NB4 (cell line): ENCODE results near the gene SDHAF1.

Experiments
- MYC ChIP-seq: IDR thresholded peaks from 2 replicates; pipeline ENCODE4 v1.6.1; 2011; ENCODE audit warnings: low read depth, low read length
- POLR2A ChIP-seq: IDR thresholded peaks from 2 replicates; pipeline ENCODE4 v1.6.1; 2011; ENCODE audit warnings: mild to moderate bottlenecking; ENCODE audit not compliant: insufficient read length; ENCODE audit errors: extremely low read depth
- TF ChIP-seq, protein P1 (sequence below): IDR thresholded peaks from one replicate; pipeline ENCODE4 v1.5.1; 2012; ENCODE audit warnings: low read depth, low read length
- TF ChIP-seq, protein P2 (sequence below): IDR thresholded peaks from 2 replicates; pipeline ENCODE4 v1.6.1; 2011; ENCODE audit warnings: low read depth, low read length

DNA sequence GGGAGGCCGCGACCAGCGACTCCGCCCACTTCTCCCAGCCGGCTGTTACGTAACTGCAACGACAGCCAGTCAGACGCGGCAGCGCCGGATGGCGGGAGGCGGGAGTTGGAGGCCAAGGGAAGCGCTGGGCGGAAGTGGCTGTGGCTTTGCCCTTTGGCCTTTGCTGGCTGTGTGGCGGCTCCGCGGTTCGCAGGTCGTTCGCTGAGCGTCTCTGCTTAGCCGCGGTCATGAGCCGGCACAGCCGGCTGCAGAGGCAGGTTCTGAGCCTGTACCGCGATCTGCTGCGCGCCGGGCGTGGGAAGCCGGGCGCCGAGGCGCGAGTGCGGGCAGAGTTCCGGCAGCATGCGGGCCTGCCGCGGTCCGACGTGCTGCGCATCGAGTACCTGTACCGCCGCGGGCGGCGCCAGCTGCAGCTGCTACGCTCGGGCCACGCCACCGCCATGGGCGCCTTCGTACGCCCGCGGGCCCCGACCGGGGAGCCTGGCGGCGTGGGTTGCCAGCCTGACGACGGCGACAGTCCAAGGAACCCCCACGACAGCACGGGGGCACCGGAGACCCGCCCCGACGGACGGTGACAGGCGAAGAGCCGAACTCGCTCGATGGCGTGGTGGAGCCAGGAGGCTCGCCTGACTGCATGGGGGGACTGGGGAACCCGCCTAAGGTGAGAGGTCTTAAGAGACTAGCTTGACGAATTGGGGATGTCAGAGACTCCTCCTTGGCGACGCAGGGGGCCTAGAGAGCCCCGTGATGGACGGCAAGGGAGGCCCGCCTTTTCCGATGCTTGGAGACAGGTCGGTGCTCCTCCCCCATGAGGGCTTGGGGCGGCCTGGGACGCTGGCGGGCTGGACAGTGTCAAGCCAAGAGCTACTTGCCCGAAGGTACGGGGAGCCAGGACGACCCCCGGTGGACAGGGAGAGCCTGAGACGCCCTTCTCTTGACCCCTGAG is at the start of gene SDHAF1:
- TF ChIP-seq, protein P1, sequence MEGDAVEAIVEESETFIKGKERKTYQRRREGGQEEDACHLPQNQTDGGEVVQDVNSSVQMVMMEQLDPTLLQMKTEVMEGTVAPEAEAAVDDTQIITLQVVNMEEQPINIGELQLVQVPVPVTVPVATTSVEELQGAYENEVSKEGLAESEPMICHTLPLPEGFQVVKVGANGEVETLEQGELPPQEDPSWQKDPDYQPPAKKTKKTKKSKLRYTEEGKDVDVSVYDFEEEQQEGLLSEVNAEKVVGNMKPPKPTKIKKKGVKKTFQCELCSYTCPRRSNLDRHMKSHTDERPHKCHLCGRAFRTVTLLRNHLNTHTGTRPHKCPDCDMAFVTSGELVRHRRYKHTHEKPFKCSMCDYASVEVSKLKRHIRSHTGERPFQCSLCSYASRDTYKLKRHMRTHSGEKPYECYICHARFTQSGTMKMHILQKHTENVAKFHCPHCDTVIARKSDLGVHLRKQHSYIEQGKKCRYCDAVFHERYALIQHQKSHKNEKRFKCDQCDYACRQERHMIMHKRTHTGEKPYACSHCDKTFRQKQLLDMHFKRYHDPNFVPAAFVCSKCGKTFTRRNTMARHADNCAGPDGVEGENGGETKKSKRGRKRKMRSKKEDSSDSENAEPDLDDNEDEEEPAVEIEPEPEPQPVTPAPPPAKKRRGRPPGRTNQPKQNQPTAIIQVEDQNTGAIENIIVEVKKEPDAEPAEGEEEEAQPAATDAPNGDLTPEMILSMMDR = no peak
- TF ChIP-seq MYC (peak; percentile 69), POLR2A (peak; percentile 56)
- TF ChIP-seq, protein P2, sequence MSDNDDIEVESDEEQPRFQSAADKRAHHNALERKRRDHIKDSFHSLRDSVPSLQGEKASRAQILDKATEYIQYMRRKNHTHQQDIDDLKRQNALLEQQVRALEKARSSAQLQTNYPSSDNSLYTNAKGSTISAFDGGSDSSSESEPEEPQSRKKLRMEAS = peak; percentile 38; the same call in 1 of the 2 replicates
